ENCODE data around the gene ZMIZ1.

The ZMIZ1 gene

DNA sequence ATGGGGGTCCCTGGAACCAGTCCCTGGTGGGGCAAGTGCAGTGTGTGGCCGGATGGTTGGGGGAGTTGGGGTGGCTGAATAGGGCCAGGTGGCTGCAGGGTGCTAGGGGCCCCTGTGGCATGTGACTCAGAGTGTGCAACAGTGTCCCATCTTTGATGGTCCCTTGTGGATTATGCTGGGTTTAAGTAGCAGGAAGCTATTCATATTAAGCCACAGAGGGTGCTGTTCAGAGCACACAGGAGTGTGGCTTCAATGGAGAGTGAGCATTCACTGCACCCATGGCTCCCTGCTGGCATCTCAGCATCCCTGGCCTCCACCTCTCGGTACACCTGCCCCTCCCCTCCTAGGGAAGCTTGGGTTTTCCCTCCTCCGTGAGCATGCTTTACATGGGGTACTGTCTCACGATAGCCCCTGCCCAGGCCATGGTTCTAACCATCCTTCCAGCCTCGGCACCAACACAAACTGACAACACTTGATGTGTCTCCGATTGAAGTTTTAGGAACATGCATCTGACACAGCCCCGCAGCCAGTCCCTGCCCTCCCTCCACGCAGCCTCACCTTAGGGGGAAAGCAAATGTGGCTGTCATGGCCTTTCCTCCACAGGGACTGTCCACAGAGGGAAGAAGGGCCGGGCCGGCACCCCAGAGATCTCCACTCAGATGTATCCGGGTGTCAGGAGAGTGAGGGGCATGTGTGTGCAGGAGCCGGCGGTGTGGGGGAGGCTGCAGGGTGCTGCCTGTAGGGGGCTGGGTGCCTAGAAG is 248.1 kb downstream of the ZMIZ1 start:
- peaks cover 13% of the 10 kb centered on the region for H3K36me3 ChIP-seq (replicated peaks)
- H3K4me3 ChIP-seq (ENCODE audit: low read depth, low read length) = no peak overlapping the region
- DNase-seq = no peak
- no peaks in the 10 kb centered on the region for H3K27me3 ChIP-seq (replicated peaks)
- TF ChIP-seq, protein P1, sequence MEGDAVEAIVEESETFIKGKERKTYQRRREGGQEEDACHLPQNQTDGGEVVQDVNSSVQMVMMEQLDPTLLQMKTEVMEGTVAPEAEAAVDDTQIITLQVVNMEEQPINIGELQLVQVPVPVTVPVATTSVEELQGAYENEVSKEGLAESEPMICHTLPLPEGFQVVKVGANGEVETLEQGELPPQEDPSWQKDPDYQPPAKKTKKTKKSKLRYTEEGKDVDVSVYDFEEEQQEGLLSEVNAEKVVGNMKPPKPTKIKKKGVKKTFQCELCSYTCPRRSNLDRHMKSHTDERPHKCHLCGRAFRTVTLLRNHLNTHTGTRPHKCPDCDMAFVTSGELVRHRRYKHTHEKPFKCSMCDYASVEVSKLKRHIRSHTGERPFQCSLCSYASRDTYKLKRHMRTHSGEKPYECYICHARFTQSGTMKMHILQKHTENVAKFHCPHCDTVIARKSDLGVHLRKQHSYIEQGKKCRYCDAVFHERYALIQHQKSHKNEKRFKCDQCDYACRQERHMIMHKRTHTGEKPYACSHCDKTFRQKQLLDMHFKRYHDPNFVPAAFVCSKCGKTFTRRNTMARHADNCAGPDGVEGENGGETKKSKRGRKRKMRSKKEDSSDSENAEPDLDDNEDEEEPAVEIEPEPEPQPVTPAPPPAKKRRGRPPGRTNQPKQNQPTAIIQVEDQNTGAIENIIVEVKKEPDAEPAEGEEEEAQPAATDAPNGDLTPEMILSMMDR (IDR thresholded peaks at IDR 0.05; ENCODE audit: low read depth, low read length, missing control alignments) = peak; percentile 20
- in situ Hi-C loops (cut with HindIII; ENCODE audit: low pct_ligation_motif_present, low sequenced_read_pairs) = no loop called here
- H3K27ac ChIP-seq = no peak overlapping the region

DNA sequence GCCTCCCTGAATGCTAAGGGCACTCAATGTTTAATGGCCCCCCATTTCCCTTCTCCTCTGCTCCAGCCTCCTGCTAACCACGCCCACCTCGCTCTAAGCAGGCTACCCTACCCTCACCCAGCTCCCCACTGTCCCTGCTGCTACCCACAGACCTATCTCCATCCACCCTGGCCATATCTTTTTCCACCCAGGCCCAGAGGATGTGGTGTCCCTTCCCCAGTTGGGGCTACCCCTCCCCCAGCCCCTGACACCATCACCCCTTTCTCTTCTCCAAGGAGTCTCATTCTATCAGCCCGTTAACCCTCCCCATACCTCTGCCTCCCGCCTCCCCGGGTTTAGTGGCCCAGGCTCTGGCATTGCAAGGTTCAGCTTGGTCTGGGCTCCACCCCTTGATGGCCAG is 249.6 kb downstream of the ZMIZ1 start:
- no peaks in the 10 kb centered on the region for H3K27me3 ChIP-seq (replicated peaks)
- TF ChIP-seq, protein P1 (IDR thresholded peaks at IDR 0.05; ENCODE audit: low read depth, low read length, missing control alignments) = no peak
- in situ Hi-C loops (cut with HindIII; ENCODE audit: low pct_ligation_motif_present, low sequenced_read_pairs) = no loop called here
- peaks cover 4% of the 10 kb centered on the region for H3K36me3 ChIP-seq (replicated peaks)
- no peak for DNase-seq
- no peak overlapping the region for H3K27ac ChIP-seq
- no peak overlapping the region for H3K4me3 ChIP-seq (ENCODE audit: low read depth, low read length)

DNA sequence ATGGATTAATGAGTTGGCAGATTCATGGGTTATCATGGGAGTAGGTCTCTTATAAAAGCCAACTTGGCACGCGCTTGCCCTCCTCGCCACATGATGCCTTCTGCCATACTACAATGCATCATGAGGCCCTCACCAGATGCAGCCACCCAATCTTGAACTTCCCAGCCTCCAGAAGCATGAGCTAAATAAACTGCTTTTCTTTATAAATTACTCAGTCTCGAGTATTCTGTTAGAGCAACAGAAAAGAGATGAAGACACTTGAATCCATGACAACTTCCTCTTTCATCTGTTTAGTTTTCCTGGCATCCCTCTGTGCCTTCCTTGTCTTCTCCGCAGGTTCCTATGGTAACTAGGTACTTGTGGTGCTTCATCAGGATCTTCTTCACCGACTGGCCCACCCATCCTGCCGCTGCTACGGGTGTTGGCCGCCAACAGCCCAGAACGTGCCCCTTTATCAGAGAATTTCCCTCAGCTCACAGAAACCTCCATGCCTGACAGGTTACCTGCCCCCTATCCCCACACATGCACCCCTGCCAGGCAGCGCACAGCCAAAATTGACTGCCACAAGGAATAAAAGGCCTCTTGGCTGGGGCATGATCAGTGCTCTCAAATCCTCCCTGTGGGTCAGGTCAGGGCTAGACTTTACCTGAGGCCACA is 250.5 kb downstream of the ZMIZ1 start:
- H3K4me3 ChIP-seq (ENCODE audit: low read depth, low read length) = no peak overlapping the region
- in situ Hi-C loops (cut with HindIII; ENCODE audit: low pct_ligation_motif_present, low sequenced_read_pairs) = no loop called here

DNA sequence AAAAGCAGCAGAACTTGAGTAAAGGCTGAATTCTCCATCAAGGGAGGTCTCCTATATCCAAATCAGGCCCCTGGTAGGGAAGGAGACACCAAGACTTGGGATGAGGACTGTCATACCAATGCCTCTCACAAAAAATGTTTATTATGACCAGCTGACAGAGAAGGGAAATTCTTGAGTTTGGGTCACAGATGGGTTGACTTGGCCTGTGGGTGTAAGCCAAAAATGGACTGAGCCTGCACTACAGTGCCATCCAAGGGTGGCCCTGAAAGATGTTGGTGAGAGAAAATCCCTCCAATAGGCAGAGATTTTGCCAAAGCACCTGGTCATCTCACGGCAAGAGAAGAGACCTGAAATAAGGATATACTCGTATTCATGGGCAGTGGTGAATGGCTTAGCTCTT is 251.6 kb downstream of the ZMIZ1 start:
- in situ Hi-C loops (cut with HindIII; ENCODE audit: low pct_ligation_motif_present, low sequenced_read_pairs) = no loop called here
- no peak overlapping the region for H3K4me3 ChIP-seq (ENCODE audit: low read depth, low read length)
- H3K36me3 ChIP-seq (replicated peaks) = no peaks in the 10 kb centered on the region
- no peak for DNase-seq
- no peak overlapping the region for H3K27ac ChIP-seq
- no peaks in the 10 kb centered on the region for H3K27me3 ChIP-seq (replicated peaks)
- TF ChIP-seq, protein P1 (IDR thresholded peaks at IDR 0.05; ENCODE audit: low read depth, low read length, missing control alignments) = no peak

More for the DNA sequence above, 250.5 kb downstream of the ZMIZ1 start:
- no peak for DNase-seq
- TF ChIP-seq, protein P1 (IDR thresholded peaks at IDR 0.05; ENCODE audit: low read depth, low read length, missing control alignments) = no peak
- H3K27ac ChIP-seq = no peak overlapping the region
- no peaks in the 10 kb centered on the region for H3K27me3 ChIP-seq (replicated peaks)
- H3K36me3 ChIP-seq (replicated peaks) = no peaks in the 10 kb centered on the region

DNA sequence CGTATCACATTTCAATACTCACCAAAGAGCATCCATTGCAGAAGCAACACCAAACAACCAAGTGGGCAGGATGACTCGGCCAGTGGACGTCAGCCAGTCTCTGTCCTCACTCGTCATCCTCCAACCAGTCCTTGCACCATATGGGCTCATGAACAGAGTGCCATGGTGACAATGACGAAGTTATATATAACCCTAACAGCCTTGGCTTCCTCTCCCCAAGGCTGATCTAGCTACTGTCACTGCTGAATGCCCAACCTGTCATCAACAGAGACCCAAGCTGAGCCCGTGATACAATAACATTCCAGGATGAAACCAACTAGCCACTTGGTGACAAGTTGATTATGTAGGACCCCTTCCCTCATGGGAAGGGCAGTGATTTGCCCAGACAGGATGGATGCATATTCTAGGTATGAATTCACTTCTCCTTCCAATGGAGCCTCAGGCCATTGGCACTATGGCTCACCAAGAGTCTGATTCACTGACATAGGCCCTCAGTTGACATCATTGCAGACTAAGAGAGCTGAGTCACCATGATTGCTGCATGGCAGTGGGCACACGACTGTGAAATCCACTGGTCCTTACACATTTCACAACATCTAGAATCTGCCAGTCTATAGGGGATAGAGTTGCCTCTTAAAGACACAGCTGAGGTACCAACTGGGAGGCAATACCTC is 252.2 kb downstream of the ZMIZ1 start:
- in situ Hi-C loops (cut with HindIII; ENCODE audit: low pct_ligation_motif_present, low sequenced_read_pairs) = no loop called here
- no peak overlapping the region for H3K27ac ChIP-seq
- no peaks in the 10 kb centered on the region for H3K36me3 ChIP-seq (replicated peaks)
- no peak overlapping the region for H3K4me3 ChIP-seq (ENCODE audit: low read depth, low read length)
- TF ChIP-seq, protein P1 (IDR thresholded peaks at IDR 0.05; ENCODE audit: low read depth, low read length, missing control alignments) = no peak
- no peaks in the 10 kb centered on the region for H3K27me3 ChIP-seq (replicated peaks)
- DNase-seq = peak; percentile 69

All from brain microvascular endothelial cell (primary cell).